ENCODE measurements around the gene DYNLT2B. TPM values are rescaled to one million over a fixed set of nuclear protein-coding genes. Genes with fewer than 3 reads are reported as not detected.

The DYNLT2B gene
- total and polyA plus RNA-seq, 2 donors (not counting 3 experiments of a cell fraction or from before 2014, with no cell fraction given) = 9.2 to 13.9 TPM

- no peak overlapping the region for H3K27ac ChIP-seq (ENCODE audit: insufficient read depth, low read depth, low read length)
- no TSS peak for BruUV-seq (replicated peaks)
- no peak overlapping the region for H3K4me3 ChIP-seq (replicated peaks in 1 of 3; ENCODE audit: insufficient read depth in 1 of 3, low read depth in 1 of 3, low read length in 3 of 3)
- ChIA-PET CTCF (interaction anchor here (0.8 to 1.4 kb wide), 2 partner anchors 15 to 87 kb away, joined by 3 to 6 read pairs; no protein-coding TSS in a partner anchor), POLR2A (no interaction called here)
- H3K36me3 ChIP-seq (ENCODE audit: control insufficient read depth in 2 of 2, extremely low read depth in 1 of 2, insufficient read depth in 2 of 2, low read length in 2 of 2) = no peaks in the 10 kb centered on the region
- H3K27me3 ChIP-seq (ENCODE audit: control insufficient read depth in 2 of 2, insufficient read depth in 2 of 2, low read length in 2 of 2) = no peaks in the 10 kb centered on the region
- no peaks in the 10 kb centered on the region for H3K4me1 ChIP-seq (ENCODE audit: control insufficient read depth, extremely low read depth, insufficient read depth, low read length)
- no peaks in the 10 kb centered on the region for H3K79me2 ChIP-seq (ENCODE audit: control insufficient read depth, insufficient read depth, low read length)
- DNase-seq (ENCODE audit: low read depth, low spot score) = no peak
- H3K9me3 ChIP-seq (replicated peaks; ENCODE audit: control insufficient read depth, insufficient read depth, low read length) = no peaks in the 10 kb centered on the region
- no peak overlapping the region for H2AFZ ChIP-seq (ENCODE audit: low read depth, low read length)
- no peak for FAIRE-seq
- no peaks in the 10 kb centered on the region for H3K9me1 ChIP-seq (replicated peaks; ENCODE audit: control insufficient read depth, extremely low read depth, insufficient read depth, low read length)
- no peaks in the 10 kb centered on the region for H4K20me1 ChIP-seq (replicated peaks; ENCODE audit: control insufficient read depth, extremely low read depth, insufficient read depth, low read length)
- TF ChIP-seq FOS (IDR thresholded peaks at IDR 0.05; ENCODE audit: borderline replicate concordance, insufficient read depth, low read length) (no peak), POLR2AphosphoS5 (IDR thresholded peaks at IDR 0.05; ENCODE audit: insufficient read depth, low read depth, low read length) (no peak), CTCF (IDR thresholded peaks at IDR 0.05; ENCODE audit: extremely low read depth in 1 of 2, insufficient read depth in 1 of 2, low read depth in 1 of 2, low read length in 2 of 2) (no peak), GATA2 (IDR thresholded peaks at IDR 0.05; ENCODE audit: insufficient read depth, insufficient read length, low read depth, low read length) (no peak)
- H3K4me2 ChIP-seq (ENCODE audit: insufficient read depth, low read length) = no peak overlapping the region
- dilution Hi-C loops (cut with MboI; ENCODE audit: extremely low pct_ligation_motif_present, low sequenced_read_pairs) = no loop called here
- H3K9ac ChIP-seq (replicated peaks; ENCODE audit: extremely low read depth, insufficient read depth, low read length) = no peak overlapping the region
- intact Hi-C loops (cut with micrococcal nuclease) = no loop called here
Measured at GRCh38 chr3:196340466-196340865, 22.4 kb upstream of the DYNLT2B start.

- BruUV-seq (replicated peaks) = no TSS peak
- TF ChIP-seq GATA2 (IDR thresholded peaks at IDR 0.05; ENCODE audit: insufficient read depth, insufficient read length, low read depth, low read length) (no peak), EZH2 (IDR thresholded peaks at IDR 0.05; ENCODE audit: borderline replicate concordance, low read depth, low read length, severe bottlenecking) (no peak), POLR2AphosphoS5 (IDR thresholded peaks at IDR 0.05; ENCODE audit: insufficient read depth, low read depth, low read length) (no peak), MAX (IDR thresholded peaks at IDR 0.05; ENCODE audit: insufficient read depth, insufficient read length) (no peak), JUN (IDR thresholded peaks at IDR 0.05; ENCODE audit: borderline replicate concordance, insufficient read depth, insufficient read length, low read depth) (no peak), FOS (IDR thresholded peaks at IDR 0.05; ENCODE audit: borderline replicate concordance, insufficient read depth, low read length) (no peak), POLR2A (IDR thresholded peaks at IDR 0.05; ENCODE audit: low read depth, low read length) (no peak), CTCF (IDR thresholded peaks at IDR 0.05; ENCODE audit: extremely low read depth in 1 of 2, insufficient read depth in 1 of 2, low read depth in 1 of 2, low read length in 2 of 2) (no peak), MYC (IDR thresholded peaks at IDR 0.05; ENCODE audit: low read depth, low read length) (no peak)
- no peak for FAIRE-seq
- H3K79me2 ChIP-seq (ENCODE audit: control insufficient read depth, insufficient read depth, low read length) = no peaks in the 10 kb centered on the region
- H3K4me2 ChIP-seq (ENCODE audit: insufficient read depth, low read length) = no peak overlapping the region
- POLR2A ChIA-PET = no interaction called here
- intact Hi-C loops (cut with micrococcal nuclease) (no loop called here), dilution Hi-C loops (cut with MboI; ENCODE audit: extremely low pct_ligation_motif_present, low sequenced_read_pairs) (no loop called here)
- H3K9me1 ChIP-seq (replicated peaks; ENCODE audit: control insufficient read depth, extremely low read depth, insufficient read depth, low read length) = no peaks in the 10 kb centered on the region
- CTCF ChIA-PET = no interaction called here
- H3K9ac ChIP-seq (replicated peaks; ENCODE audit: extremely low read depth, insufficient read depth, low read length) = no peak overlapping the region
- no peaks in the 10 kb centered on the region for H3K4me1 ChIP-seq (ENCODE audit: control insufficient read depth, extremely low read depth, insufficient read depth, low read length)
- H3K4me3 ChIP-seq (replicated peaks in 1 of 3; ENCODE audit: insufficient read depth in 1 of 3, low read depth in 1 of 3, low read length in 3 of 3) = no peak overlapping the region
- H3K27ac ChIP-seq (ENCODE audit: insufficient read depth, low read depth, low read length) = no peak overlapping the region
- H3K9me3 ChIP-seq (replicated peaks; ENCODE audit: control insufficient read depth, insufficient read depth, low read length) = no peaks in the 10 kb centered on the region
- no peaks in the 10 kb centered on the region for H4K20me1 ChIP-seq (replicated peaks; ENCODE audit: control insufficient read depth, extremely low read depth, insufficient read depth, low read length)
- peak overlapping the region; percentile 59 for H2AFZ ChIP-seq (ENCODE audit: low read depth, low read length)
- H3K27me3 ChIP-seq (ENCODE audit: control insufficient read depth in 2 of 2, insufficient read depth in 2 of 2, low read length in 2 of 2) = no peaks in the 10 kb centered on the region
- no peak for DNase-seq (ENCODE audit: low read depth, low spot score)
- H3K36me3 ChIP-seq (ENCODE audit: control insufficient read depth in 2 of 2, extremely low read depth in 1 of 2, insufficient read depth in 2 of 2, low read length in 2 of 2) = no peaks in the 10 kb centered on the region
Measured at GRCh38 chr3:196339493-196340254, 21.6 kb upstream of the DYNLT2B start.
